ENCODE measurements around the gene PPP1R7. TPM values are rescaled to one million over a fixed set of nuclear protein-coding genes. Genes with fewer than 3 reads are reported as not detected.

Gene PPP1R7
- total and polyA plus RNA-seq, 2 donors from 2014 or later = 64.6 to 94.9 TPM

GRCh38 chr2:241108271-241109209 is 41.7 kb upstream of the PPP1R7 start:
- Histone ChIP-seq H3K4me1 (ENCODE audit: control insufficient read depth in 2 of 3, insufficient read depth in 2 of 3, low read depth in 1 of 3, low read length in 3 of 3) (no peaks in the 10 kb centered on the region), H3K4me3 (ENCODE audit: low read length in 3 of 3) (no peak overlapping the region), H3K9me3 (ENCODE audit: control insufficient read depth in 2 of 3, insufficient read depth in 1 of 3, low read length in 3 of 3) (no peaks in the 10 kb centered on the region), H3K27ac (ENCODE audit: low read depth in 2 of 2, low read length in 2 of 2) (no peak overlapping the region), H3K27me3 (ENCODE audit: control insufficient read depth, insufficient read depth, low read length) (no peaks in the 10 kb centered on the region), H3K36me3 (ENCODE audit: control insufficient read depth in 2 of 3, insufficient read depth in 3 of 3, low read length in 3 of 3) (peaks cover 0 to 3% (median 0%) of the 10 kb centered on the region in 3 donors), H3K9ac (ENCODE audit: low read length in 3 of 3) (no peak overlapping the region)
- intact Hi-C loops (cut with DNase I) = no loop called here
- no peak for TF ChIP-seq CTCF (IDR thresholded peaks at IDR 0.05; ENCODE audit: borderline replicate concordance, extremely low read depth, insufficient read depth)
- no peak for FAIRE-seq
- no peak for DNase-seq

GRCh38 chr2:241109210-241110088 is 40.8 kb upstream of the PPP1R7 start:
- FAIRE-seq (no peak), DNase-seq (no peak)
- Histone ChIP-seq H3K4me1 (ENCODE audit: control insufficient read depth in 2 of 3, insufficient read depth in 2 of 3, low read depth in 1 of 3, low read length in 3 of 3) (no peaks in the 10 kb centered on the region), H3K4me3 (ENCODE audit: low read length in 3 of 3) (no peak overlapping the region), H3K27me3 (ENCODE audit: control insufficient read depth, insufficient read depth, low read length) (no peaks in the 10 kb centered on the region), H3K9me3 (ENCODE audit: control insufficient read depth in 2 of 3, insufficient read depth in 1 of 3, low read length in 3 of 3) (no peaks in the 10 kb centered on the region), H3K9ac (ENCODE audit: low read length in 3 of 3) (no peak overlapping the region), H3K27ac (ENCODE audit: low read depth in 2 of 2, low read length in 2 of 2) (no peak overlapping the region), H3K36me3 (ENCODE audit: control insufficient read depth in 2 of 3, insufficient read depth in 3 of 3, low read length in 3 of 3) (peaks cover 0 to 3% (median 0%) of the 10 kb centered on the region in 3 donors)
- intact Hi-C loops (cut with DNase I) = no loop called here
- no peak for TF ChIP-seq CTCF (IDR thresholded peaks at IDR 0.05; ENCODE audit: borderline replicate concordance, extremely low read depth, insufficient read depth)

GRCh38 chr2:241110089-241110606 is 40.1 kb upstream of the PPP1R7 start:
- intact Hi-C loops (cut with DNase I) = no loop called here
- H3K27ac ChIP-seq (ENCODE audit: low read depth in 2 of 2, low read length in 2 of 2) = no peak overlapping the region

More at GRCh38 chr2:241110089-241110606, 40.1 kb upstream of the PPP1R7 start:
- Histone ChIP-seq H3K36me3 (ENCODE audit: control insufficient read depth in 2 of 3, insufficient read depth in 3 of 3, low read length in 3 of 3) (peaks cover 0 to 3% (median 0%) of the 10 kb centered on the region in 3 donors), H3K4me1 (ENCODE audit: control insufficient read depth in 2 of 3, insufficient read depth in 2 of 3, low read depth in 1 of 3, low read length in 3 of 3) (no peaks in the 10 kb centered on the region), H3K4me3 (ENCODE audit: low read length in 3 of 3) (no peak overlapping the region), H3K9me3 (ENCODE audit: control insufficient read depth in 2 of 3, insufficient read depth in 1 of 3, low read length in 3 of 3) (no peaks in the 10 kb centered on the region), H3K27me3 (ENCODE audit: control insufficient read depth, insufficient read depth, low read length) (no peaks in the 10 kb centered on the region), H3K9ac (ENCODE audit: low read length in 3 of 3) (no peak overlapping the region)
- no peak for TF ChIP-seq CTCF (IDR thresholded peaks at IDR 0.05; ENCODE audit: borderline replicate concordance, extremely low read depth, insufficient read depth)
- no peak for FAIRE-seq
- DNase-seq = no peak

All from kidney (tissue), 14 donors.